ENCODE data around the gene PIEZO1.

DNA sequence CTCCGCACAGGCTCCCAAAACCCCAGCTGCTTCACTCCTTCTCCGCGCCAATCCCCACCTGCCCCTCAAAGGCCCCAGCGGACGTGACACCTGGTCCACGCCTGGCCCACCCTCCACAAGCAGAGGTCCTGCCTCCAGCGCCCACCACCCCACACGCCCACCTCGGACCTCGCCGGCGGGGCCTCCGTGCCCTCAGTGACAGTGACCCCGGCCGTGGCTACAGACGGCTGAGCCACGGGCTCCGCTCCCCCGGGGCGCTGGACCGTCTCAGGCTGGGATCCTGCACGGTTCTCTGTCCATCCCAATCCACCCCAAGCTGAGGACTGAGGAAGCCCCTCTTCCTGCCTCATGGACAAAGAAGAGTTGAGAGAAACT lies 25.1 kb downstream of the PIEZO1 start:
- no peak for TF ChIP-seq CTCF (IDR thresholded peaks at IDR 0.05)
- no peak for TF ChIP-seq ZFX (IDR thresholded peaks at IDR 0.05; ENCODE audit: borderline replicate concordance)

Measured in 22Rv1 (cell line).